CD14-positive monocyte (primary cell): ENCODE measurements around the gene PTPRO. TPM values are rescaled to one million over a fixed set of nuclear protein-coding genes. Genes with fewer than 3 reads are reported as not detected.

Experiments used
- DNase-seq, 3 donors: peaks; one replicate each; pipeline ENCODE4 v3.0.0-alpha.2; 2011 to 2022
- H2AFZ ChIP-seq: 2 replicates; pipeline ENCODE4 v1.6.0; 2012; ENCODE audit warnings: mild to moderate bottlenecking, low read depth, low read length, inconsistent platforms; ENCODE audit not compliant: insufficient read depth, poor library complexity, severe bottlenecking
- H3K27ac ChIP-seq, 2 donors: 1 replicate in 1 of 2; 2 replicates in 1 of 2; pipeline ENCODE4 v1.5.1; 2012 to 2013; ENCODE audit warnings: low read length in 2 of 2, control low read depth in 1 of 2, inconsistent platforms in 1 of 2, low read depth in 1 of 2, mild to moderate bottlenecking in 1 of 2
- H3K27me3 ChIP-seq, 2 donors: one replicate each; pipeline versions ENCODE4 v1.6.0 to v1.6.1; 2011 to 2013; ENCODE audit warnings: low read length in 2 of 2; ENCODE audit not compliant: control insufficient read depth in 2 of 2, insufficient read depth in 2 of 2
- H3K36me3 ChIP-seq, 2 donors: replicated peaks in 1 of 2; 1 replicate in 1 of 2; 2 replicates in 1 of 2; pipeline versions ENCODE4 v1.5.1 to v1.6.1; 2012 to 2013; ENCODE audit warnings: low read length in 2 of 2, control low read depth in 1 of 2, inconsistent platforms in 1 of 2, mild to moderate bottlenecking in 1 of 2; ENCODE audit not compliant: insufficient read depth in 2 of 2, control insufficient read depth in 1 of 2
- H3K4me1 ChIP-seq, 2 donors: 1 replicate in 1 of 2; 2 replicates in 1 of 2; pipeline versions ENCODE4 v1.5.1 to v1.6.1; 2012 to 2013; ENCODE audit warnings: low read length in 2 of 2, control low read depth in 1 of 2, inconsistent platforms in 1 of 2, mild to moderate bottlenecking in 1 of 2, moderate library complexity in 1 of 2; ENCODE audit not compliant: insufficient read depth in 2 of 2, control insufficient read depth in 1 of 2
- H3K4me2 ChIP-seq: replicated peaks from 2 replicates; pipeline ENCODE3; 2012; ENCODE audit warnings: low read length, moderate library complexity, mild to moderate bottlenecking; ENCODE audit not compliant: poor library complexity, severe bottlenecking; ENCODE audit errors: extremely low read depth
- H3K4me3 ChIP-seq, 3 experiments: fragments of 200-600 bp in 1 of 3; sonication (generic) in 1 of 3; replicated peaks in 1 of 3; 1 replicate in 2 of 3; 2 replicates in 1 of 3; pipeline ENCODE4 v1.5.1; 2011 to 2013; ENCODE audit warnings: low read length in 3 of 3, mild to moderate bottlenecking in 3 of 3, control low read depth in 2 of 3, low read depth in 2 of 3, inconsistent platforms in 1 of 3, moderate library complexity in 1 of 3
- H3K79me2 ChIP-seq: 2 replicates; pipeline ENCODE4 v1.6.0; 2012; ENCODE audit warnings: mild to moderate bottlenecking, control low read depth, inconsistent platforms, low read length, moderate library complexity; ENCODE audit not compliant: insufficient read depth
- H3K9ac ChIP-seq: 2 replicates; pipeline ENCODE4 v1.6.0; 2017; ENCODE audit warnings: low read length, mild to moderate bottlenecking; ENCODE audit not compliant: insufficient read depth, poor library complexity, severe bottlenecking
- H3K9me3 ChIP-seq, 2 donors: replicated peaks in 1 of 2; 1 replicate in 1 of 2; 2 replicates in 1 of 2; pipeline versions ENCODE4 v1.5.1 to v1.6.1; 2012 to 2013; ENCODE audit warnings: low read length in 2 of 2, control low read depth in 1 of 2; ENCODE audit not compliant: control insufficient read depth in 1 of 2, insufficient read depth in 1 of 2
- H4K20me1 ChIP-seq: 2 replicates; pipeline ENCODE4 v1.6.0; 2012; ENCODE audit warnings: mild to moderate bottlenecking, low read length, control low read depth, moderate library complexity; ENCODE audit not compliant: insufficient read depth
- H3K27ac Mint-ChIP-seq, 7 donors: one replicate each; pipeline ENCODE4 v1.8.0; 2020; ENCODE audit warnings: mild to moderate bottlenecking in 7 of 7, mixed read lengths in 7 of 7, moderate library complexity in 6 of 7, inconsistent platforms in 2 of 7
- H3K27me3 Mint-ChIP-seq, 3 donors: one replicate each; pipeline ENCODE4 v1.8.0; 2021 to 2022; ENCODE audit warnings: low read depth in 3 of 3, mild to moderate bottlenecking in 3 of 3, mixed read lengths in 3 of 3, moderate library complexity in 3 of 3, inconsistent platforms in 1 of 3
- H3K36me3 Mint-ChIP-seq, 2 donors: one replicate each; pipeline ENCODE4 v1.8.0; 2020; ENCODE audit warnings: mixed read lengths in 2 of 2, inconsistent platforms in 1 of 2, mild to moderate bottlenecking in 1 of 2
- H3K4me1 Mint-ChIP-seq: one replicate; pipeline ENCODE4 v1.8.0; 2020; ENCODE audit warnings: mild to moderate bottlenecking, mixed read lengths
- H3K4me3 Mint-ChIP-seq, 2 donors: one replicate each; pipeline ENCODE4 v1.8.0; 2020; ENCODE audit warnings: mild to moderate bottlenecking in 2 of 2, mixed read lengths in 2 of 2, moderate library complexity in 1 of 2
- H3K9me3 Mint-ChIP-seq, 7 donors: one replicate each; pipeline ENCODE4 v1.8.0; 2020 to 2022; ENCODE audit warnings: mixed read lengths in 7 of 7, mild to moderate bottlenecking in 6 of 7, moderate library complexity in 6 of 7, inconsistent platforms in 2 of 7
- WGBS: methylation state at CpG from one replicate; pipeline ENCODE4 v1.1.5; 2013; ENCODE audit warnings: missing lambda C conversion rate; ENCODE audit not compliant: insufficient coverage; 5-methylcytosine and 5-hydroxymethylcytosine counted together
- intact Hi-C, 2 donors: fragments of 100-400 bp; cut with micrococcal nuclease; formaldehyde crosslinking; loops; one replicate each; pipeline versions ENCODE4 v1.15.0 to v1.15.1; 2023
- polyA plus RNA-seq, 3 donors: library from polyadenylated mRNA; depleted of rRNA in 1 of 3; unstranded in 2 of 3; stranded (reverse) in 1 of 3; fragments of 300-500 nt in 2 of 3; fragments of >200 nt in 1 of 3; fragmentation: Illumina TruSeq in 2 of 3; gene quantifications; 1 replicate in 2 of 3; 2 replicates in 1 of 3; pipeline ENCODE4 v1.2.3, GENCODE V29; 2012 to 2021
- TF ChIP-seq, protein P1 (sequence below): fragments of 200-600 bp; IDR thresholded peaks from one replicate; pipeline ENCODE4 v1.8.0; 2022; ENCODE audit warnings: antibody characterized with exemption, mild to moderate bottlenecking

The PTPRO gene
- polyA plus RNA-seq, 3 donors = 3.1 to 12.0 (median 4.7) TPM

DNA sequence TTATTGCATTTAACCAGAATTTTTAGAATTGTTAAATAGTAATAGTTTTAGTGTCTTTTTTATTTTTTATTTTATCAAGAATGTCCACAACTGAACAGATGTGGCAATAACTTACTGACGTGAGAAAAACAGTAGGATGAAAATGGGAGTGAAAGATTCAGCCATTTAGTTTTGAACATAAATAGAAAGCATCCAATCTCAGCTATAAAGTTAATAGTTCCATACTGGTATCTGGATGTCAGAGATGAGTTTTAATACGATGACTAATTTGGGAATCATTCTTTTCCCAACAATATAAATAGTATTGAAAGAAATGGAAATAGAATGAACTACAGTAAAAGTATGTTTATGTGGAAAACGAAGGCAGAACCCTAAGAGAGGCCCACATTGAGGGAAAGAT lies 307.5 kb downstream of the PTPRO start:
- intact Hi-C loops = no loop called here
- no peak overlapping the region for H3K4me2 ChIP-seq
- H3K27me3 ChIP-seq = no peaks in the 10 kb centered on the region
- Mint-ChIP-seq H3K27ac (no peak overlapping the region), H3K36me3 (no peaks in the 10 kb centered on the region), H3K4me3 (no peak overlapping the region), H3K4me1 (peaks cover 7% of the 10 kb centered on the region), H3K27me3 (peaks cover 0 to 2% (median 0%) of the 10 kb centered on the region in 3 donors), H3K9me3 (peaks cover 0 to 2% (median 0%) of the 10 kb centered on the region in 7 donors)
- H3K4me1 ChIP-seq = peaks cover 0 to 6% of the 10 kb centered on the region in 2 donors
- no peak overlapping the region for H2AFZ ChIP-seq
- no peaks in the 10 kb centered on the region for H4K20me1 ChIP-seq
- H3K9me3 ChIP-seq = no peaks in the 10 kb centered on the region
- H3K9ac ChIP-seq = no peak overlapping the region
- no CpG with 5 or more reads among the region's 3 CpGs for WGBS
- H3K27ac ChIP-seq = no peak overlapping the region
- DNase-seq = no peak
- no peaks in the 10 kb centered on the region for H3K79me2 ChIP-seq
- TF ChIP-seq, protein P1, sequence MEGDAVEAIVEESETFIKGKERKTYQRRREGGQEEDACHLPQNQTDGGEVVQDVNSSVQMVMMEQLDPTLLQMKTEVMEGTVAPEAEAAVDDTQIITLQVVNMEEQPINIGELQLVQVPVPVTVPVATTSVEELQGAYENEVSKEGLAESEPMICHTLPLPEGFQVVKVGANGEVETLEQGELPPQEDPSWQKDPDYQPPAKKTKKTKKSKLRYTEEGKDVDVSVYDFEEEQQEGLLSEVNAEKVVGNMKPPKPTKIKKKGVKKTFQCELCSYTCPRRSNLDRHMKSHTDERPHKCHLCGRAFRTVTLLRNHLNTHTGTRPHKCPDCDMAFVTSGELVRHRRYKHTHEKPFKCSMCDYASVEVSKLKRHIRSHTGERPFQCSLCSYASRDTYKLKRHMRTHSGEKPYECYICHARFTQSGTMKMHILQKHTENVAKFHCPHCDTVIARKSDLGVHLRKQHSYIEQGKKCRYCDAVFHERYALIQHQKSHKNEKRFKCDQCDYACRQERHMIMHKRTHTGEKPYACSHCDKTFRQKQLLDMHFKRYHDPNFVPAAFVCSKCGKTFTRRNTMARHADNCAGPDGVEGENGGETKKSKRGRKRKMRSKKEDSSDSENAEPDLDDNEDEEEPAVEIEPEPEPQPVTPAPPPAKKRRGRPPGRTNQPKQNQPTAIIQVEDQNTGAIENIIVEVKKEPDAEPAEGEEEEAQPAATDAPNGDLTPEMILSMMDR = no peak
- no peaks in the 10 kb centered on the region for H3K36me3 ChIP-seq
- no peak overlapping the region for H3K4me3 ChIP-seq

DNA sequence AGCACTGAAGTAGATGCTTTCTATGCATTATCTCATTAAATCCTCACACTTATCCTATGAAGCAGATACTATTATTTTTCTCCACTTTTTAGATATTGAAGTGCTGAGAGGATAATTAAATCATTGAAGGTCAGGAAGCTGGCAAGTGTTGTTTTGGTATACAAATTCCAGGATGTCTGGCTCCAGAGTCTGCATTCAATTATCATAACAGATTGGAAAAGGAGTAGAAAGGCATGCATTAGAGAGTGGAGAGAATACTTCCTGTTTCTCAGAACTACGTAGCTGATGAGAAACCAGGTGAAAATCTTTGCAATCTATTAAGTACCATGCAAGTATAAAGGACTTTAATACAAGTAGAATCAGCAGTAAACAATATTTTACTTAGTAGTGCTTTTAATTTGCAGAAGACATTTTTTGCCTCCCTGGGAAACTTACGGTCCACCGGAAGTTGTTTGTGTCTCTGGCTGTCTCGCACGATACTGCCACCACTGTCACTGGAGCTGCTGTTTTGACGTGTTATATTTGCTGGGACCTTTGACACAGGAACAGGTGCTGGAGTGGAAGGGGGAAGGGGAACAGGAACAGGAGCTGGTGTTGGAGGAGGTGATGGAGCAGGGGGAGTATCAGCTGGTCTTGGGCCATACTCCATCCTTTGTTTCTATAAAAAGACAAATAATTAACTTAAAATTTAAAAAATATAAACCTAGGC lies 308.9 kb downstream of the PTPRO start:
- WGBS = 98% methylated on average over 5 of the region's 6 CpGs
- H3K79me2 ChIP-seq = no peaks in the 10 kb centered on the region
- no peak overlapping the region for H3K4me2 ChIP-seq
- Mint-ChIP-seq H3K9me3 (peaks cover 0 to 2% (median 0%) of the 10 kb centered on the region in 7 donors), H3K36me3 (no peaks in the 10 kb centered on the region), H3K27me3 (peaks cover 0 to 2% (median 0%) of the 10 kb centered on the region in 3 donors), H3K4me3 (no peak overlapping the region), H3K27ac (no peak overlapping the region), H3K4me1 (peaks cover 7% of the 10 kb centered on the region)
- H3K4me3 ChIP-seq = no peak overlapping the region
- peaks cover 0 to 6% of the 10 kb centered on the region in 2 donors for H3K4me1 ChIP-seq
- H3K9me3 ChIP-seq = no peaks in the 10 kb centered on the region
- no peak overlapping the region for H3K27ac ChIP-seq
- no peaks in the 10 kb centered on the region for H4K20me1 ChIP-seq
- no peaks in the 10 kb centered on the region for H3K36me3 ChIP-seq
- TF ChIP-seq, protein P1 = no peak
- H2AFZ ChIP-seq = no peak overlapping the region
- H3K9ac ChIP-seq = no peak overlapping the region
- no peaks in the 10 kb centered on the region for H3K27me3 ChIP-seq
- intact Hi-C loops = no loop called here
- no peak for DNase-seq
